ENCODE data around the gene TGFB1. TPM values are rescaled to one million over a fixed set of nuclear protein-coding genes. Genes with fewer than 3 reads are reported as not detected.
A peak's percentile ranks its signal among the peaks of the same experiment; 100 is the strongest.

The TGFB1 gene
- total RNA-seq, 1 experiment from 2014 or later = 42.6 TPM

DNA sequence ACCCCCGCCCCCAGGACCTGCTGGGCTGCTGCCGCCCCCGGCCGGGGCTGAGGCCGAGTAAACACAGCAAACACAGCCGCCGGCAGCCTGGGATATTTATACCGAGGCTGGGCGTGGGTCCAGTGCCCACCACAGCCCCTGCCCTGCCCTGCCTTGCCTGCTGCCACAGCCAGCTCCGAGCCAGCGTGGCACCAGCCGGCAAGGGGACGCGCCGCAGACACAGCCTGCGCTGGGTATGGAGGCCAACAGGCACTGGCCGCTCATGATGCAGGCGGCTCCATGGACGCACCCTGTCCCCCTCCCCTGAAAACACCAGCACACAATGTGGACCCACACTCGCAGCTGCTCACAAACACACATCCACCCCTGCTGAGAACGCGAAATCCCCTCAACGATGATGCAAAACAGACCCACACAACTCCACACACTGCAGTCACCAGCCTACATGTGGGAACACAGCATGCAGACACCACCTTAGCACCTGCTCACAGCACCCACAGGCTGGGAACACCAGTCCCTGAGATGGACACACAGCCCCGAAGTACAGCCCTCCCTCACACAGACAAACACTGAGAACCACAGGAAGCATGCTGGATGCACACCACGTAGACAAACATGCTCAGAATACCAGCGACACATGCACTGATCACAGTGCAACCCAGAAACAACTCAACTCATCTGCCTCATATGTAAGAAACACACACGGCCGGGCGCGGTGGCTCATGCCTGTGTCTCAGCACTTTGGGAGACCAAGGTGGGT is 27.6 kb downstream of the TGFB1 start:
- no peak for DNase-seq (ENCODE audit: low read depth, low spot score)
- Histone ChIP-seq H3K27ac (ENCODE audit: low read length) (peak overlapping the region; percentile 71), H3K4me3 (ENCODE audit: low read depth in 2 of 2, low read length in 2 of 2) (peak overlapping the region; percentile 4 to 5; a peak in 1 of 4 replicates), H3K4me1 (ENCODE audit: control insufficient read depth, insufficient read depth, low read length) (peaks cover 51% of the 10 kb centered on the region), H3K9me3 (ENCODE audit: control insufficient read depth, insufficient read depth, low read depth, low read length) (no peaks in the 10 kb centered on the region), H3K27me3 (ENCODE audit: control insufficient read depth, insufficient read depth, low read length) (no peaks in the 10 kb centered on the region), H3K36me3 (ENCODE audit: control insufficient read depth, insufficient read depth, low read length) (no peaks in the 10 kb centered on the region)
- no TSS peak for BruUV-seq (replicated peaks)
- in situ Hi-C loops (cut with HindIII; ENCODE audit: low pct_unique_long_range_greater_than_20kb, low sequenced_read_pairs) = no loop called here
- no peak for ATAC-seq
- intact Hi-C loops (cut with micrococcal nuclease; ENCODE audit: unreplicated experiment) = no loop called here
- TF ChIP-seq SIN3A (IDR thresholded peaks at IDR 0.05; ENCODE audit: borderline replicate concordance, insufficient read depth, low read depth, low read length) (no peak), REST (IDR thresholded peaks at IDR 0.05; ENCODE audit: insufficient read depth in 1 of 2, low read depth in 2 of 2, low read length in 1 of 2) (no peak), TCF7L2 (IDR thresholded peaks at IDR 0.05; ENCODE audit: low read depth, low read length) (no peak), POLR2AphosphoS5 (IDR thresholded peaks at IDR 0.05; ENCODE audit: low read depth, low read length) (no peak), CTCF (IDR thresholded peaks at IDR 0.05) (no peak)
- CTCF ChIA-PET = no interaction called here
- POLR2A ChIA-PET = no interaction called here

DNA sequence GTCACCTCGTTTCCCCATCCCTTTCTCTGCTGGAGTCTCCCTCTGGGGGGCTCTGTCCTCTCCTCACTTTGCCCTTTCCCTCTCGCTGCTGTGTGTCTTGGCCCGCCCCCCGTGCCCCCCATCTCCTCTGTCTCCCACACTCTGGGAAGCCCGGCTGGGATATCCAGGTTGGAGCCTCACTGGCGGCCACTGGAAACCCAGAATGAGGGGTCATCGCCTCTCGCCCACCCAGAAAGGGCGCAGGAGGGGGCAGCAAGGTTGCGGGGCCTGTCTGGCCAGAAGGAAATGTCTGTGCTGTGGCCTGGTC is 28.1 kb downstream of the TGFB1 start:
- in situ Hi-C loops (cut with HindIII; ENCODE audit: low pct_unique_long_range_greater_than_20kb, low sequenced_read_pairs) (no loop called here), intact Hi-C loops (cut with micrococcal nuclease; ENCODE audit: unreplicated experiment) (no loop called here)
- ATAC-seq (no peak), DNase-seq (ENCODE audit: low read depth, low spot score) (no peak)
- ChIA-PET POLR2A (no interaction called here), CTCF (interaction anchor here (0.7 kb wide), 1 partner anchor 98 kb away, joined by 10 read pairs; no protein-coding TSS in a partner anchor)
- Histone ChIP-seq H3K36me3 (ENCODE audit: control insufficient read depth, insufficient read depth, low read length) (no peaks in the 10 kb centered on the region), H3K4me3 (ENCODE audit: low read depth in 2 of 2, low read length in 2 of 2) (peak overlapping the region; percentile 5 to 33; a peak in 3 of 4 replicates), H3K27ac (ENCODE audit: low read length) (peak overlapping the region; percentile 71), H3K4me1 (ENCODE audit: control insufficient read depth, insufficient read depth, low read length) (peaks cover 51% of the 10 kb centered on the region), H3K9me3 (ENCODE audit: control insufficient read depth, insufficient read depth, low read depth, low read length) (no peaks in the 10 kb centered on the region), H3K27me3 (ENCODE audit: control insufficient read depth, insufficient read depth, low read length) (no peaks in the 10 kb centered on the region)
- BruUV-seq (replicated peaks) = no TSS peak
- TF ChIP-seq CTCF (IDR thresholded peaks at IDR 0.05) = no peak
- no peak for TF ChIP-seq POLR2AphosphoS5 (IDR thresholded peaks at IDR 0.05; ENCODE audit: low read depth, low read length)
- TF ChIP-seq TCF7L2 (IDR thresholded peaks at IDR 0.05; ENCODE audit: low read depth, low read length) = no peak
- TF ChIP-seq REST (IDR thresholded peaks at IDR 0.05; ENCODE audit: insufficient read depth in 1 of 2, low read depth in 2 of 2, low read length in 1 of 2) = no peak
- no peak for TF ChIP-seq SIN3A (IDR thresholded peaks at IDR 0.05; ENCODE audit: borderline replicate concordance, insufficient read depth, low read depth, low read length)
